ENCODE results near the gene ARID3A.
A peak's percentile ranks its signal among the peaks of the same experiment; 100 is the strongest.

DNA sequence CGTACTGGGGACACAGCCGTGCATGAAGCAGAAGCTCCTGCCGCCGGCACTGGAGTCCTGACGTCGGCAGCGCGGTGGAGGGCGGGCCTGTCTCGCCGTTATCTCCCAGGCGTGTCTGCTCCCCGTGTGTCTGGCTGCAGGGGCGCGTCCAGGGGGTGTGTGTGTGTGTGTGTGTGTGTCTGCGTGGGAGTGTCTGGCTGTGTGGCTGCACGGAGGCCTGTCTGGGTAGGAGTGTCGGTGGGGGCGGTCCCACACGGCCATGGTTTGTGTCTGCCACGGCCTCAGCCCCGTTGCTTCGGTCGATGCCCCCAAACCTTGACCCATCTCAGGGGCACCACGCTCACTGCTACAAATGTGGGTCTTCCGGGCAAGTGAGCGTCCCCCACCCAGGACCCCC is 18.3 kb downstream of the ARID3A start:
- TF ChIP-seq SPI1 (IDR thresholded peaks at IDR 0.05; ENCODE audit: borderline replicate concordance, low read depth) (no peak), CTCF (IDR thresholded peaks at IDR 0.05; ENCODE audit: insufficient read depth, low read length) (no peak), GABPA (IDR thresholded peaks at IDR 0.05; ENCODE audit: low read depth) (no peak), POLR2AphosphoS5 (IDR thresholded peaks at IDR 0.05; ENCODE audit: low read depth) (peak; percentile 72)

All from HL-60 (cell line).